Liver (tissue), 9 donors: ENCODE data around the gene SLC30A1. TPM values are rescaled to one million over a fixed set of nuclear protein-coding genes. Genes with fewer than 3 reads are reported as not detected.
"Not testable (repeated sequence)": the region's sequence is repeated elsewhere in the genome, so short reads cannot be mapped to it uniquely, and the experiment has no call there.

Source experiments
- DNase-seq: peaks from one replicate; pipeline ENCODE4 v3.0.0-alpha.2; 2017; ENCODE audit warnings: low spot score
- H3K27ac ChIP-seq, 2 donors: one replicate each; pipeline ENCODE4 v1.7.0; 2013; ENCODE audit warnings: inconsistent platforms in 2 of 2, low read length in 2 of 2, control low read depth in 1 of 2, low read depth in 1 of 2, mild to moderate bottlenecking in 1 of 2
- H3K27me3 ChIP-seq, 4 donors: one replicate each; pipeline versions ENCODE4 v1.6.1 to v1.7.0; 2013; ENCODE audit warnings: low read length in 3 of 4, inconsistent platforms in 1 of 4, mild to moderate bottlenecking in 1 of 4, moderate library complexity in 1 of 4; ENCODE audit not compliant: control insufficient read depth in 4 of 4, insufficient read depth in 4 of 4
- H3K36me3 ChIP-seq, 4 donors: one replicate each; pipeline versions ENCODE4 v1.6.1 to v1.7.0; 2013; ENCODE audit warnings: low read length in 3 of 4, mild to moderate bottlenecking in 3 of 4, low read depth in 1 of 4, moderate library complexity in 1 of 4; ENCODE audit not compliant: control insufficient read depth in 4 of 4, insufficient read depth in 3 of 4
- H3K4me1 ChIP-seq, 4 donors: one replicate each; pipeline versions ENCODE4 v1.6.1 to v1.7.0; 2013; ENCODE audit warnings: low read length in 3 of 4, mild to moderate bottlenecking in 3 of 4, moderate library complexity in 1 of 4; ENCODE audit not compliant: control insufficient read depth in 4 of 4, insufficient read depth in 4 of 4
- H3K4me3 ChIP-seq, 3 donors: one replicate each; pipeline versions ENCODE4 v1.6.1 to v1.7.0; 2013; ENCODE audit warnings: low read length in 3 of 3, control low read depth in 1 of 3, low read depth in 1 of 3, mild to moderate bottlenecking in 1 of 3
- H3K9ac ChIP-seq, 2 donors: one replicate each; pipeline ENCODE4 v1.7.0; 2013; ENCODE audit warnings: low read length in 2 of 2, mild to moderate bottlenecking in 2 of 2, moderate library complexity in 2 of 2, control low read depth in 1 of 2, low read depth in 1 of 2
- H3K9me3 ChIP-seq, 4 donors: one replicate each; pipeline versions ENCODE4 v1.6.1 to v1.7.0; 2013; ENCODE audit warnings: low read length in 3 of 4; ENCODE audit not compliant: control insufficient read depth in 4 of 4
- ATF3 ChIP-seq: IDR thresholded peaks from 2 replicates; pipeline ENCODE4 v1.6.1; 2016; ENCODE audit warnings: antibody characterized with exemption
- CTCF ChIP-seq: fragments of 150-350 bp; IDR thresholded peaks from 2 replicates; pipeline ENCODE4 v1.5.1; 2017; ENCODE audit warnings: improper control_type of control experiment, low read depth, low read length; ENCODE audit not compliant: missing input control
- EGR1 ChIP-seq, 2 donors: IDR thresholded peaks; 2 replicates each; pipeline ENCODE4 v1.6.1; 2016 to 2018; ENCODE audit warnings: antibody characterized with exemption in 2 of 2, low read depth in 2 of 2
- FOXA1 ChIP-seq: IDR thresholded peaks from 2 replicates; pipeline ENCODE4 v1.6.1; 2016; ENCODE audit warnings: antibody characterized with exemption
- FOXA2 ChIP-seq: IDR thresholded peaks from 2 replicates; pipeline ENCODE4 v1.6.1; 2016; ENCODE audit warnings: antibody characterized with exemption
- GABPA ChIP-seq, 2 donors: IDR thresholded peaks in 1 of 2; conservative IDR thresholded peaks in 1 of 2; 2 replicates each; pipeline ENCODE4 v1.6.1; 2016; ENCODE audit warnings: antibody characterized with exemption in 2 of 2, mild to moderate bottlenecking in 1 of 2, moderate library complexity in 1 of 2
- HNF4G ChIP-seq: IDR thresholded peaks from 2 replicates; pipeline ENCODE4 v1.6.1; 2016; ENCODE audit warnings: antibody characterized with exemption
- JUND ChIP-seq, 2 donors: IDR thresholded peaks; 2 replicates each; pipeline ENCODE4 v1.6.1; 2016; ENCODE audit warnings: antibody characterized with exemption in 2 of 2
- MAX ChIP-seq: IDR thresholded peaks from 2 replicates; pipeline ENCODE4 v1.6.1; 2016; ENCODE audit warnings: antibody characterized with exemption
- NR2F2 ChIP-seq: IDR thresholded peaks from 2 replicates; pipeline ENCODE4 v1.6.1; 2016; ENCODE audit warnings: antibody characterized with exemption
- RAD21 ChIP-seq, 2 donors: IDR thresholded peaks; 2 replicates each; pipeline ENCODE4 v1.6.1; 2016; ENCODE audit warnings: antibody characterized with exemption in 2 of 2, mild to moderate bottlenecking in 2 of 2
- REST ChIP-seq: IDR thresholded peaks from 2 replicates; pipeline ENCODE4 v1.6.1; 2016; ENCODE audit warnings: antibody characterized with exemption, mild to moderate bottlenecking
- RXRA ChIP-seq, 2 donors: IDR thresholded peaks; 2 replicates each; pipeline ENCODE4 v1.6.1; 2017 to 2018; ENCODE audit warnings: antibody characterized with exemption in 2 of 2, mild to moderate bottlenecking in 1 of 2
- SP1 ChIP-seq: IDR thresholded peaks from 2 replicates; pipeline ENCODE4 v1.6.1; 2018; ENCODE audit warnings: antibody characterized with exemption, mild to moderate bottlenecking
- YY1 ChIP-seq: IDR thresholded peaks from 2 replicates; pipeline ENCODE4 v1.6.1; 2016; ENCODE audit warnings: antibody characterized with exemption, mild to moderate bottlenecking
- WGBS: extraction: QIAGEN DNeasy Blood & Tissue Kit; methylation state at CpG from one replicate; pipeline ENCODE4 v1.1.7; 2013; 5-methylcytosine and 5-hydroxymethylcytosine counted together
- polyA plus RNA-seq, 2 donors: library from polyadenylated mRNA; stranded (reverse) in 1 of 2; unstranded in 1 of 2; fragments of 200-250 nt in 1 of 2; fragments of >200 nt in 1 of 2; fragmentation: Nextera tagmentation in 1 of 2; extraction: Ambion mirVana in 1 of 2; gene quantifications; one replicate each; pipeline versions ENCODE4 v1.2.1 to v1.2.3, GENCODE V29; 2013 to 2015
- total RNA-seq, 2 donors: library from RNA; depleted of rRNA; stranded (reverse); fragments of >200 nt; gene quantifications; one replicate each; pipeline ENCODE4 v1.2.3, GENCODE V29; 2014
- donor health status: healthy.
- donor health status: healthy.
- donor health status: healthy.
- donor health status: healthy.
- donor health status: healthy.

The SLC30A1 gene
- total and polyA plus RNA-seq, 4 donors: 14.9 to 83.3 (median 39.4) TPM

GRCh38 chr1:211628417-211628816 lies 49.5 kb upstream of the SLC30A1 start:
- Histone ChIP-seq H3K9ac (no peak overlapping the region), H3K36me3 (no peaks in the 10 kb centered on the region), H3K27ac (no peak overlapping the region), H3K4me3 (no peak overlapping the region), H3K4me1 (peaks cover 0 to 15% (median 8%) of the 10 kb centered on the region in 4 donors), H3K27me3 (no peaks in the 10 kb centered on the region), H3K9me3 (no peaks in the 10 kb centered on the region)
- WGBS: 81% methylated on average over 4 of the region's 4 CpGs
- TF ChIP-seq NR2F2: no peak
- TF ChIP-seq ATF3: no peak
- TF ChIP-seq RXRA (IDR thresholded peaks at IDR 0.05): no peak
- TF ChIP-seq FOXA1: no peak
- no peak for TF ChIP-seq HNF4G
- no peak for TF ChIP-seq RAD21 (IDR thresholded peaks at IDR 0.05)
- no peak for TF ChIP-seq EGR1 (IDR thresholded peaks at IDR 0.05; ENCODE audit: low read depth in 2 of 2)
- TF ChIP-seq GABPA (IDR thresholded peaks at IDR 0.05 in 1 of 2, conservative IDR thresholded peaks at IDR 0.05 in 1 of 2): no peak
- no peak for TF ChIP-seq FOXA2
- DNase-seq: no peak

GRCh38 chr1:211627259-211627658 lies 48.3 kb upstream of the SLC30A1 start:
- no peak for DNase-seq
- no peak for TF ChIP-seq JUND (IDR thresholded peaks at IDR 0.05)
- no peak for TF ChIP-seq RXRA (IDR thresholded peaks at IDR 0.05)
- no peak for TF ChIP-seq FOXA1
- no peak for TF ChIP-seq CTCF
- TF ChIP-seq ATF3: no peak
- TF ChIP-seq MAX: no peak
- TF ChIP-seq YY1: no peak
- no peak for TF ChIP-seq REST
- TF ChIP-seq SP1: no peak

GRCh38 chr1:211625866-211626265 lies 46.9 kb upstream of the SLC30A1 start:
- 87% methylated on average over 6 of the region's 7 CpGs for WGBS
- not testable (repeated sequence) for H3K36me3 ChIP-seq, H3K9ac ChIP-seq

More at GRCh38 chr1:211627259-211627658, 48.3 kb upstream of the SLC30A1 start:
- WGBS: 96% methylated on average over 4 of the region's 4 CpGs
- H3K4me3 ChIP-seq: no peak overlapping the region
- H3K36me3 ChIP-seq: no peaks in the 10 kb centered on the region
- no peaks in the 10 kb centered on the region for H3K9me3 ChIP-seq
- H3K4me1 ChIP-seq: peaks cover 0 to 3% (median 0%) of the 10 kb centered on the region in 4 donors
- H3K27ac ChIP-seq: no peak overlapping the region
- H3K9ac ChIP-seq: no peak overlapping the region
- no peaks in the 10 kb centered on the region for H3K27me3 ChIP-seq

More at GRCh38 chr1:211625866-211626265, 46.9 kb upstream of the SLC30A1 start:
- H3K4me3 ChIP-seq, DNase-seq, H3K4me1 ChIP-seq, H3K27ac ChIP-seq, H3K27me3 ChIP-seq, H3K9me3 ChIP-seq: not testable (repeated sequence)
